NT2/D1 (cell line): Measurements from ENCODE around the gene TBC1D3E.
"Not testable (repeated sequence)": the region's sequence is repeated elsewhere in the genome, so short reads cannot be mapped to it uniquely, and the experiment has no call there.

ENCODE experiments used
- DNase-seq: peaks from one replicate; pipeline ENCODE4 v3.0.0-alpha.2; 2011; ENCODE audit warnings: low read depth, low spot score
- H3K27me3 ChIP-seq: 2 replicates; pipeline ENCODE4 v1.6.0; 2011; ENCODE audit warnings: mild to moderate bottlenecking; ENCODE audit not compliant: insufficient read length, insufficient read depth
- H3K36me3 ChIP-seq: 2 replicates; pipeline ENCODE4 v1.6.1; 2011; ENCODE audit warnings: mild to moderate bottlenecking, low read length, mixed read lengths; ENCODE audit not compliant: insufficient read depth, insufficient read length
- H3K4me1 ChIP-seq: 2 replicates; pipeline ENCODE4 v1.5.1; 2011; ENCODE audit not compliant: insufficient read depth, insufficient read length
- H3K4me3 ChIP-seq: 2 replicates; pipeline ENCODE4 v1.5.1; 2011; ENCODE audit warnings: low read depth; ENCODE audit not compliant: insufficient read length
- H3K9ac ChIP-seq: 2 replicates; pipeline ENCODE4 v1.6.0; 2011; ENCODE audit warnings: low read depth; ENCODE audit not compliant: insufficient read length
- H3K9me3 ChIP-seq: 2 replicates; pipeline ENCODE4 v1.5.1; 2011; ENCODE audit warnings: mild to moderate bottlenecking, low read length; ENCODE audit not compliant: insufficient read depth

Gene TBC1D3E

GRCh38 chr17:38127651-38128050 is at the start of gene TBC1D3E:
Gene TBC1D3E (plus strand): TSS chr17:38127951. CDS start chr17:38129496, 1,545 bp downstream.
- H3K9ac ChIP-seq, H3K27me3 ChIP-seq, H3K9me3 ChIP-seq, DNase-seq, H3K4me1 ChIP-seq, H3K4me3 ChIP-seq, H3K36me3 ChIP-seq: not testable (repeated sequence)

GRCh38 chr17:38087344-38087743 is 40.4 kb upstream of the TBC1D3E start:
- not testable (repeated sequence) for H3K9ac ChIP-seq, H3K4me3 ChIP-seq, H3K4me1 ChIP-seq, DNase-seq, H3K36me3 ChIP-seq, H3K9me3 ChIP-seq, H3K27me3 ChIP-seq

- H3K4me1 ChIP-seq, DNase-seq, H3K9me3 ChIP-seq, H3K4me3 ChIP-seq, H3K9ac ChIP-seq, H3K27me3 ChIP-seq, H3K36me3 ChIP-seq: not testable (repeated sequence)
These were observed 39.6 kb upstream of the TBC1D3E start for GRCh38 chr17:38088120-38088519.

- DNase-seq, H3K4me3 ChIP-seq, H3K4me1 ChIP-seq, H3K27me3 ChIP-seq, H3K9me3 ChIP-seq, H3K9ac ChIP-seq, H3K36me3 ChIP-seq: not testable (repeated sequence)
These were observed 33.6 kb upstream of the TBC1D3E start for GRCh38 chr17:38094059-38094694.

- H3K4me1 ChIP-seq, H3K27me3 ChIP-seq, H3K9ac ChIP-seq, H3K9me3 ChIP-seq, H3K4me3 ChIP-seq, H3K36me3 ChIP-seq, DNase-seq: not testable (repeated sequence)
These were observed 28.5 kb upstream of the TBC1D3E start for GRCh38 chr17:38099262-38099661.

GRCh38 chr17:38119829-38120228 is 7.9 kb upstream of the TBC1D3E start:
- H3K4me1 ChIP-seq, H3K4me3 ChIP-seq, H3K27me3 ChIP-seq, DNase-seq, H3K36me3 ChIP-seq, H3K9ac ChIP-seq, H3K9me3 ChIP-seq: not testable (repeated sequence)

- H3K9ac ChIP-seq, H3K9me3 ChIP-seq, H3K27me3 ChIP-seq, H3K36me3 ChIP-seq, H3K4me3 ChIP-seq, DNase-seq, H3K4me1 ChIP-seq: not testable (repeated sequence)
These were observed 7.1 kb downstream of the TBC1D3E start for GRCh38 chr17:38134860-38135259.
